GM21381 (cell line): ENCODE results near the gene SLC25A12.
"Not testable (repeated sequence)": the region's sequence is repeated elsewhere in the genome, so short reads cannot be mapped to it uniquely, and the experiment has no call there.

Source experiments
- ATAC-seq: cut with Tn5 transposase; IDR thresholded peaks from one replicate; pipeline ENCODE4 v1.9.1; 2021; ENCODE audit warnings: mild to moderate bottlenecking, moderate library complexity; ENCODE audit not compliant: unreplicated experiment

Gene SLC25A12

GRCh38 chr2:171893824-171894611, at the start of gene SLC25A12:
TSS of gene SLC25A12 (minus strand) at chr2:171894244. CDS start at chr2:171894214, 30 bp downstream.
- ATAC-seq, result peak; percentile 91

GRCh38 chr2:171941316-171941699, 47.3 kb upstream of the SLC25A12 start:
- no peak for ATAC-seq

GRCh38 chr2:171939743-171940071, 45.7 kb upstream of the SLC25A12 start:
- ATAC-seq, result no peak

GRCh38 chr2:171939058-171939742, 45.2 kb upstream of the SLC25A12 start:
- ATAC-seq, result no peak

- no peak for ATAC-seq
Observed at GRCh38 chr2:171930385-171930784, 36.3 kb upstream of the SLC25A12 start.

GRCh38 chr2:171924170-171924942, 30.3 kb upstream of the SLC25A12 start:
- ATAC-seq, result no peak

- no peak for ATAC-seq
Observed at GRCh38 chr2:171923206-171923605, 29.2 kb upstream of the SLC25A12 start.

- ATAC-seq, result peak; percentile 98
Observed at GRCh38 chr2:171922230-171923022, 28.4 kb upstream of the SLC25A12 start, which contains the start of gene HAT1. TSS of gene HAT1 (plus strand) at chr2:171922461. CDS start at chr2:171922501, 40 bp downstream.

- ATAC-seq, result no peak
Observed at GRCh38 chr2:171921970-171922229, 27.9 kb upstream of the SLC25A12 start.

- no peak for ATAC-seq
Observed at GRCh38 chr2:171919453-171919852, 25.4 kb upstream of the SLC25A12 start.

GRCh38 chr2:171913517-171913916, 19.5 kb upstream of the SLC25A12 start:
- ATAC-seq, result no peak

- ATAC-seq, result no peak
Observed at GRCh38 chr2:171910494-171910893, 16.4 kb upstream of the SLC25A12 start.

GRCh38 chr2:171909266-171909665, 15.2 kb upstream of the SLC25A12 start:
- no peak for ATAC-seq

- no peak for ATAC-seq
Observed at GRCh38 chr2:171908235-171908634, 14.2 kb upstream of the SLC25A12 start.

GRCh38 chr2:171902840-171903420, 8.9 kb upstream of the SLC25A12 start:
- ATAC-seq, result no peak

GRCh38 chr2:171899623-171900282, 5.7 kb upstream of the SLC25A12 start:
- ATAC-seq, result not testable (repeated sequence)

- ATAC-seq, result no peak
Observed at GRCh38 chr2:171895786-171896185, 1.7 kb upstream of the SLC25A12 start.

GRCh38 chr2:171894612-171894947, 536 bp upstream of the SLC25A12 start:
- no peak for ATAC-seq

GRCh38 chr2:171893196-171893823, 734 bp downstream of the SLC25A12 start:
- no peak for ATAC-seq

- ATAC-seq, result no peak
Observed at GRCh38 chr2:171889808-171890207, 4.2 kb downstream of the SLC25A12 start.
